ENCODE measurements around the gene TMEM108. TPM values are rescaled to one million over a fixed set of nuclear protein-coding genes. Genes with fewer than 3 reads are reported as not detected.

The TMEM108 gene
- polyA plus RNA-seq, 1 donor from 2014 or later, result 2.1 TPM

DNA sequence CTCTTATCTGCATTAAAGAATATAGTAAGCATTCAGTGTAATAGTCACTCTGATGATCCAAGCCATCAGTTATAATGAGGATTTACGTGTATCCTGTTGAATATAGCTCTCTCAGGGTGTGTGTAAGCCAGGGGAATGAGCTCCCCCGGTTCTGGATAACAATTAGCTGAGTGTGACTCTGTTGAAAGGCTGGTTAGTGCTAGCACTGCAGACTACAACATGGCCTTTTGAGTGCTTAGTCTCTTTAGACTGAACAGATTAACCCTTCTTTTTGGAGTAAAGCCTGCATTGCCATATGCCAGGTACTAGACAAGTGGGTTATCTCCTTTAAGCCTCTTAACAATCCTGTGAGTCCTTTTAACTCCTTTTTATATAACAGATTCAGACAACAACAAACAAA lies 119.5 kb downstream of the TMEM108 start:
- no peak overlapping the region for H3K9ac ChIP-seq (ENCODE audit: low read length)
- TF ChIP-seq, protein P1, sequence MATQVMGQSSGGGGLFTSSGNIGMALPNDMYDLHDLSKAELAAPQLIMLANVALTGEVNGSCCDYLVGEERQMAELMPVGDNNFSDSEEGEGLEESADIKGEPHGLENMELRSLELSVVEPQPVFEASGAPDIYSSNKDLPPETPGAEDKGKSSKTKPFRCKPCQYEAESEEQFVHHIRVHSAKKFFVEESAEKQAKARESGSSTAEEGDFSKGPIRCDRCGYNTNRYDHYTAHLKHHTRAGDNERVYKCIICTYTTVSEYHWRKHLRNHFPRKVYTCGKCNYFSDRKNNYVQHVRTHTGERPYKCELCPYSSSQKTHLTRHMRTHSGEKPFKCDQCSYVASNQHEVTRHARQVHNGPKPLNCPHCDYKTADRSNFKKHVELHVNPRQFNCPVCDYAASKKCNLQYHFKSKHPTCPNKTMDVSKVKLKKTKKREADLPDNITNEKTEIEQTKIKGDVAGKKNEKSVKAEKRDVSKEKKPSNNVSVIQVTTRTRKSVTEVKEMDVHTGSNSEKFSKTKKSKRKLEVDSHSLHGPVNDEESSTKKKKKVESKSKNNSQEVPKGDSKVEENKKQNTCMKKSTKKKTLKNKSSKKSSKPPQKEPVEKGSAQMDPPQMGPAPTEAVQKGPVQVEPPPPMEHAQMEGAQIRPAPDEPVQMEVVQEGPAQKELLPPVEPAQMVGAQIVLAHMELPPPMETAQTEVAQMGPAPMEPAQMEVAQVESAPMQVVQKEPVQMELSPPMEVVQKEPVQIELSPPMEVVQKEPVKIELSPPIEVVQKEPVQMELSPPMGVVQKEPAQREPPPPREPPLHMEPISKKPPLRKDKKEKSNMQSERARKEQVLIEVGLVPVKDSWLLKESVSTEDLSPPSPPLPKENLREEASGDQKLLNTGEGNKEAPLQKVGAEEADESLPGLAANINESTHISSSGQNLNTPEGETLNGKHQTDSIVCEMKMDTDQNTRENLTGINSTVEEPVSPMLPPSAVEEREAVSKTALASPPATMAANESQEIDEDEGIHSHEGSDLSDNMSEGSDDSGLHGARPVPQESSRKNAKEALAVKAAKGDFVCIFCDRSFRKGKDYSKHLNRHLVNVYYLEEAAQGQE (IDR thresholded peaks at IDR 0.05; ENCODE audit: borderline replicate concordance), result no peak
- TF ChIP-seq EP300 (conservative IDR thresholded peaks at IDR 0.05; ENCODE audit: poor library complexity, severe bottlenecking), result no peak
- TF ChIP-seq SMC3 (conservative IDR thresholded peaks at IDR 0.05; ENCODE audit: poor library complexity), result no peak
- TF ChIP-seq MXI1 (conservative IDR thresholded peaks at IDR 0.05; ENCODE audit: poor library complexity, severe bottlenecking), result no peak
- no peak for TF ChIP-seq RAD21 (conservative IDR thresholded peaks at IDR 0.05)
- TF ChIP-seq EZH2 (IDR thresholded peaks at IDR 0.05; ENCODE audit: borderline replicate concordance, insufficient read depth, low read length, poor library complexity, severe bottlenecking), result no peak
- TF ChIP-seq POLR2AphosphoS5 (IDR thresholded peaks at IDR 0.05), result no peak
- H3K9me3 ChIP-seq (ENCODE audit: low read length), result no peaks in the 10 kb centered on the region

DNA sequence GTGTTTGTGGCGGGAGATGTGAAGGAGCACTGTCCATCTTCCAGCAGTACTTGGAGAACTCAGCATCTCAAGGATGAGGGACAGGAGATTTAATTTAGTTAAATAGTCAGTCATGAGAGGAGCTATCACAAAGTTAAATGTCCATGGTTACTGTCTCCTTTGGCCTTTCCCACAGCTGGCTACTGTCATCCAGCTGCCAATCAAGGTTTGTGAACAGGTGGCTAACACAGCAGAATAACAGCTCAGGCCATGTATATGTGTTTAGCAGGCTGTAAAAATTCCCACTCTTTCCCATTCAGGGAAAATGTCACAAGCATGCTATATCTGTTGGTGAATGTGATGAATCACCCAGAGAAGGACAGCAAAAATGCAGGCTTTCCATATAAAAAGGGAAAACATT lies 120.5 kb downstream of the TMEM108 start:
- Histone ChIP-seq H3K79me2 (replicated peaks; ENCODE audit: insufficient read depth, low read length) (no peaks in the 10 kb centered on the region), H4K20me1 (ENCODE audit: insufficient read depth) (no peaks in the 10 kb centered on the region), H3K36me3 (ENCODE audit: insufficient read depth, low read length) (no peaks in the 10 kb centered on the region), H3K27ac (ENCODE audit: low read length) (no peak overlapping the region), H3K9ac (ENCODE audit: low read length) (no peak overlapping the region), H3K9me3 (ENCODE audit: low read length) (no peaks in the 10 kb centered on the region), H3K27me3 (ENCODE audit: insufficient read depth, low read depth, low read length) (no peaks in the 10 kb centered on the region), H3F3A (ENCODE audit: insufficient read depth, low read length, poor library complexity, severe bottlenecking) (no peaks in the 10 kb centered on the region), H3K4me2 (ENCODE audit: low read length) (no peak overlapping the region), H2AFZ (ENCODE audit: low read depth, low read length) (no peak overlapping the region), H3K4me3 (ENCODE audit: low read length) (no peak overlapping the region), H3K9me2 (ENCODE audit: insufficient read depth, low read length) (no peaks in the 10 kb centered on the region)
- no peak for TF ChIP-seq RAD21 (conservative IDR thresholded peaks at IDR 0.05)
- no peak for TF ChIP-seq SMC3 (conservative IDR thresholded peaks at IDR 0.05; ENCODE audit: poor library complexity)
- TF ChIP-seq EZH2 (IDR thresholded peaks at IDR 0.05; ENCODE audit: borderline replicate concordance, insufficient read depth, low read length, poor library complexity, severe bottlenecking), result no peak
- no peak for TF ChIP-seq TAF1 (IDR thresholded peaks at IDR 0.05; ENCODE audit: low read depth)
- TF ChIP-seq, protein P2, sequence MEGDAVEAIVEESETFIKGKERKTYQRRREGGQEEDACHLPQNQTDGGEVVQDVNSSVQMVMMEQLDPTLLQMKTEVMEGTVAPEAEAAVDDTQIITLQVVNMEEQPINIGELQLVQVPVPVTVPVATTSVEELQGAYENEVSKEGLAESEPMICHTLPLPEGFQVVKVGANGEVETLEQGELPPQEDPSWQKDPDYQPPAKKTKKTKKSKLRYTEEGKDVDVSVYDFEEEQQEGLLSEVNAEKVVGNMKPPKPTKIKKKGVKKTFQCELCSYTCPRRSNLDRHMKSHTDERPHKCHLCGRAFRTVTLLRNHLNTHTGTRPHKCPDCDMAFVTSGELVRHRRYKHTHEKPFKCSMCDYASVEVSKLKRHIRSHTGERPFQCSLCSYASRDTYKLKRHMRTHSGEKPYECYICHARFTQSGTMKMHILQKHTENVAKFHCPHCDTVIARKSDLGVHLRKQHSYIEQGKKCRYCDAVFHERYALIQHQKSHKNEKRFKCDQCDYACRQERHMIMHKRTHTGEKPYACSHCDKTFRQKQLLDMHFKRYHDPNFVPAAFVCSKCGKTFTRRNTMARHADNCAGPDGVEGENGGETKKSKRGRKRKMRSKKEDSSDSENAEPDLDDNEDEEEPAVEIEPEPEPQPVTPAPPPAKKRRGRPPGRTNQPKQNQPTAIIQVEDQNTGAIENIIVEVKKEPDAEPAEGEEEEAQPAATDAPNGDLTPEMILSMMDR (IDR thresholded peaks at IDR 0.05; ENCODE audit: poor library complexity, severe bottlenecking), result no peak
- no peak for TF ChIP-seq MXI1 (conservative IDR thresholded peaks at IDR 0.05; ENCODE audit: poor library complexity, severe bottlenecking)
- TF ChIP-seq, protein P1 (IDR thresholded peaks at IDR 0.05; ENCODE audit: borderline replicate concordance), result no peak
- no peak for TF ChIP-seq POLR2AphosphoS5 (IDR thresholded peaks at IDR 0.05)
- no peak for TF ChIP-seq EP300 (conservative IDR thresholded peaks at IDR 0.05; ENCODE audit: poor library complexity, severe bottlenecking)

More for the DNA sequence above, 119.5 kb downstream of the TMEM108 start:
- Histone ChIP-seq H2AFZ (ENCODE audit: low read depth, low read length) (no peak overlapping the region), H3F3A (ENCODE audit: insufficient read depth, low read length, poor library complexity, severe bottlenecking) (no peaks in the 10 kb centered on the region), H3K27ac (ENCODE audit: low read length) (no peak overlapping the region), H3K36me3 (ENCODE audit: insufficient read depth, low read length) (no peaks in the 10 kb centered on the region), H4K20me1 (ENCODE audit: insufficient read depth) (no peaks in the 10 kb centered on the region), H3K4me2 (ENCODE audit: low read length) (no peak overlapping the region), H3K79me2 (replicated peaks; ENCODE audit: insufficient read depth, low read length) (no peaks in the 10 kb centered on the region), H3K27me3 (ENCODE audit: insufficient read depth, low read depth, low read length) (no peaks in the 10 kb centered on the region), H3K9me2 (ENCODE audit: insufficient read depth, low read length) (no peaks in the 10 kb centered on the region), H3K4me3 (ENCODE audit: low read length) (no peak overlapping the region)

Measured in neural cell (in vitro differentiated cells).